ENCODE data around the gene TAX1BP1. TPM values are rescaled to one million over a fixed set of nuclear protein-coding genes. Genes with fewer than 3 reads are reported as not detected.

The TAX1BP1 gene
- polyA plus RNA-seq, 1 donor = 50.9 TPM

DNA sequence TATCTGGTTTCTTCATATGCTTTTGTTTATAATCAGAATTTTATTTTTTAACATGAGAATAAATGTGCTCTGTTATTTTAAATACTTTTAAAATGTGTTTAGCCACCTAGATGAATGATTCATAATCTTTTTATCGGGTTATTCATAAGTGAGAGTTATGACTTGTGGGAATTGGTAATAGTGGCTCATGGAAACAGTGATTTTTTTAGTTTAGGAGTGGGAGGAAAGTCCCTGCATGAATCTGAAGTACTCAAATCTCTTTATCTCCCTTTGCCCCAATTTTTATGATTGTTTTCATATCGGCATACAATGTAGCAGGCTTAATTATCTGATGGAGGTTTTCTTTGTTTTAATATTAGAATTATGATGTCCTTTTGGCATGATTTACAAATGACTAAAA is 42.9 kb downstream of the TAX1BP1 start:
- no peak for DNase-seq

GRCh38 chr7:27784399-27785053 is 44.6 kb downstream of the TAX1BP1 start:
- DNase-seq = no peak

GRCh38 chr7:27788437-27788836 is 48.5 kb downstream of the TAX1BP1 start:
- DNase-seq = no peak

DNA sequence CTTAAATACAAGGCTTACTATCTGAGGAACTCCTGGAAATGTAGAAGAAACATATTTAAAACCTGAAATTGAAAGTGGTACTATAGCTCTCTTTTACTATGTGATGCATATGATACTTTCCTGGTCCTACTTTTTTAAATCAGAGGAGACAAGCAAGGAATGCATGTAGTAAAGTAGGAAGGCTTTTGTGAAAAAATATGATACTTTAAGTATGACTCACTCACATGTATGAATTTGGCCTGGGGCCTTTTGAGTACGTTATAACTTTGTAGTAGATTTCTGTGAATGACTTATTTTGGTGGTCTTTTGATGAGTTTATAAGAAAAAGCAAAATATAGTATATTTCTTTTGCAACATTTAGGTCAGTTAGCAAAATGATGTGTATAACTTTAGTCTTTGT is 53.8 kb downstream of the TAX1BP1 start:
- DNase-seq = no peak

DNA sequence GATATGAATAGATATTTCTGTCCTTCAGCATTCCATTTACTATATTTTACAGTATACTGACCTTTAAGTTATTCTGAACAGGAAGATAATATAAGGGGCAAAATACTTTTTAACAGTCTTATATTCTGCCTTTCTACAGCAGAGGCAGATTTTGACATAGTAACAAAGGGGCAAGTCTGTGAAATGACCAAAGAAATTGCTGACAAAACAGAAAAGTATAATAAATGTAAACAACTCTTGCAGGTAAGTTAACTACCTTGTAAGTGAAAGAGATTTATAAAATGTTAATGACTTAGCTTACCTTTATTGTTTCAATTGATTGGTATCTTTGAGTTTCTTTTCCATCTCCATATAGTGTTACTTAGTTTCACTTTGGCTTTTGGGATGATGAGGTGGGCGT is 56.0 kb downstream of the TAX1BP1 start:
- DNase-seq = no peak

DNA sequence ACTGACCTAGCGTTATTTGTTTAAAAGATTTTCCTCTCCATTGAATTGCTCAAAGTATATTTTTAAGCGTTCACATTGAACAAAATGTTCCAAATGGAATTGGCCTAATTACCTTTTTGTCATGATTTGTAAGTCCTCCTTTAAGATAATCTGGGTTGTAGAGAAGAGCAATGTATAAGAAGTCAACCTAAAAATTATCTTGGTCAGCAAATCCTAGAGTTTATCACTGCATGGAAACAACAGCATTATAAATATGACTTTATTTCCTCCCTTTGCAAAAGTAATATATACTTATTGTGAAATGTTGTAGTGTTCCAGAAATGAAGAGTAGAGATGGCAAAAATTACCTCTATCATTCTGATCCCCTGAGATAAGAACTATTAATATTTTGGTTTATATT is 59.2 kb downstream of the TAX1BP1 start:
- no peak for DNase-seq

DNA sequence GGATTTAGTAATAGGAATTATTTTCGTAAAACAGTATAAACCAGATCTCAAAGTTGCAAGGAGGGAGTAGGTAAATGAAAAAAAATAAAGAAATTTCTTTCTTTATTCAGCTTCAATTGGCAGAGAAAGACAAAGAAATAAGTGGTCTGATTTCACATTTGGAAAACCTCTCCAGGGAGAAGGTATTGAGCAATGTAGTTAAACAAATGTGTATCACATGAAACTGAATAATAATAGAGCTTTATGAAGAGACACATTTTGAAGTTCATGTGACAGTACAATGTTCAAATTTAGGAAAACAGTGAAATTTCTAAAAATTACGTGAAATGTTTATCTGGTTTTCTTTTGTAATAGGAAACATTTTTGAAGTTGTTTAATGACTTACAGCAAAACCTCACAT is 63.0 kb downstream of the TAX1BP1 start:
- peak; percentile 25 for DNase-seq

GRCh38 chr7:27804139-27804538 is 64.2 kb downstream of the TAX1BP1 start:
- no peak for DNase-seq

DNA sequence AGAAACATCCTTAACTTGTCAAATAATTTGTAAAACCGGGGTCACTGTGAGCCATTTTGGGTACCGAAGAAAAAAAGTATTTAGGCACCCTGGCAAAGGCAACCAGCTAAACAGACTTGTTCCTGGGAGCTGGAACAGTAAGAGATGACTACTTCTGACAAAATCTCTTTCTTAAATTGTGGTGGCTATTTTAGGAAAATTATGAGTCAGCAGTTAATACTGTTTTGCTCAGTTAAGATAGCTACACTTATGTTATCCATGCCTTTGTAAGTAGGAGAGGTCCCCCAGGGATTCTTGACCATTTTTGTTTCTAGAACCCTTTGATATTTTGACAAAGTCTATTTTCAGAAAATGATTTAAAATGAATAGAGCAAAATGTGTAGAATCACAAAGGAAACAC is 68.7 kb downstream of the TAX1BP1 start:
- DNase-seq = no peak

GRCh38 chr7:27810186-27810585 is 70.2 kb downstream of the TAX1BP1 start:
- DNase-seq = no peak

GRCh38 chr7:27812706-27813105 is 72.7 kb downstream of the TAX1BP1 start:
- DNase-seq = no peak

- DNase-seq = no peak
Observed at GRCh38 chr7:27822245-27822644, 82.3 kb downstream of the TAX1BP1 start.

DNA sequence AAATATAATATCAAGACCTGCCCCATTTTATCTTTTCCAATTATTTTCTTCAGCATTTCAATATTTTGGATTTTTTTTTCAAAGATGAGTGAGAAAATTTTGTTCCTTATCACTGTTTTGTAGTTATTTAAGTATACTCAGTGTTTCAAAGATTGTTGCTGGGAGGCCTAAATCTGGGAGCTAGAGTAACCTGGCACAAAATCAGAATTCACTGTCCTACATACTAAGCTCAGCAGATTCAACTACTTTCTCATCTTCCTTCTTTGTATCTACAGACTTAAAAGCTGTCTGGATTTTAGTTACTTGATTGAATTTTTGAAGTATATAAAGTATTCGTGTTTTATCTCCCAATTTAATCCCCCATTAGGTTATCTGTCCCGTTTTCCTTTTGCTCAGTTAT is 85.9 kb downstream of the TAX1BP1 start:
- no peak for DNase-seq

- DNase-seq = no peak
Observed at GRCh38 chr7:27826357-27826756, 86.4 kb downstream of the TAX1BP1 start.

DNA sequence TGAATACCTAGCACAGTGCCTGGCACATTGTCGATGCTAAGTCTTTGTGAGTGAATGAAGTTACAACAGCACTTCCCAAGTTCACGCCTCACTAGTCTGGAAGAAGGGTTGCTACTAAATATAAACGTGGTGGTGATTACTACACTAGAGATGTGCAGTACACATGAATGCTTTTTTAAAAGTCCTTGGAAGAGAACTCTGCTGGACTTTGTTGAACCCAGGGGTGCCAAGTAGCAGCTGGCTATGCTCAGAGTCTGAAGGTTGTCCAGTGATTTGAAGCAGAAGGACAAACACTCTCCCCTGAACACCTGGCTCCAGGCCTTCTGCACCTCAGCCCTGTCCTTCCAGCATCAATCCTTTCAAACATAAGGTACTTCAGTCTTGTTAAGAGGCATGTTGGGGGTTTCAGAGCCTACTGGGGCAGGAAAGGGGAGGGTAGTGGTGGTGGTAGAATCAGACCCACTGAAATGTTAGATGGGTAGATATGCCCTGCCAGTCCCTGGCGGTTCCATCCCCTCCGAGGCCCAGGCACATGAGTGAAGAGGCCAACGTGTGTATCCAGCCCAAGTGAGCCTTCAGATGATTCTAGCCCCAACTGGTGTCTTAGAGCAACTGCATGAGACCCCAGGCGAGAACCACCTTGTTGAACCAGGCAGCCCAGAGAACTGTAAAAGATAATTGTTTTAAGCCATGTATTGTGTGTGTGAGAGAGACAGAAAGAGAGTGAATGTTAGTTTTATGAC is 94.4 kb downstream of the TAX1BP1 start:
- no peak for DNase-seq

DNA sequence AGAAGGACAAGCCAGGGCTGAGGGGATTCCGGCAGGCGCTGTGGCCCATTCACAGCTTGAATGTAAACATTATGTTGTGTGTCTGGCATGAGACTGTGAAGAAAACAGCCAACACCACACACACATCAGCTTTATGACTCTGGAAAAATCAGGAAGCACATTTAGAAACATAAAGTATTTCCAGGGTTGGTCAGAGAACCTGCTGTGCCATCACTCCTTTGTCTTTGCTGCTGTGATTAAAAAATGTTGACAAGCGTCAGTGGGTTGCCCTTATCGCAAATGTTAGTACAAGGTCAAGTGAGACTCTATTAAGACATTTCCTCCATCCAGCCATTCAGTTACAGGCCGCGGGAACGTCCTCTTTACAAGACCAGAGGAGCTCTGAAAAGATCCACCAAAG is 95.4 kb downstream of the TAX1BP1 start:
- no peak for DNase-seq

DNA sequence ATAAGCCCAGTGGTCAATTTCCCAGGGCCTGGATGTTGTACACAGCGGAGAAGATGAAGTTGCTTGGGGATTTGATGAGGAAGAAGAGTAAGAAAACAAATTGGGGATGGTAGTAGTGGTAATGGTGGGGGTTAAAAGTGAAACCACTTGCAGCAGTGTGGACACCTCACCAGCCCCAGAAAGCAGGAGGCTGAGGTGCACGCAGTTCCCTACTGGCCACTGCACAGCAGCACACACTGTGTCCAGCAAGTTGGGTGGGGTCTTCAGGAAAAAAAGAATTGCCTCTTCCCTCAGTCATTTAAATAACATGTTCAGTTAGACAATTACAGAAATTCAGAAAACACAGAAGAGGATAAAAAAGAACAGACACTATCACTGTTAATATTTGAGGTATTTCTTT is 96.6 kb downstream of the TAX1BP1 start:
- no peak for DNase-seq

- DNase-seq = no peak
Observed at GRCh38 chr7:27839099-27839498, 99.1 kb downstream of the TAX1BP1 start.

- no peak for DNase-seq
Observed at GRCh38 chr7:27840313-27840712, 100.4 kb downstream of the TAX1BP1 start.

- no peak for DNase-seq
Observed at GRCh38 chr7:27840760-27841364, 100.9 kb downstream of the TAX1BP1 start.

GRCh38 chr7:27842094-27842692 is 102.2 kb downstream of the TAX1BP1 start:
- no peak for DNase-seq

GRCh38 chr7:27842851-27843250 is 102.9 kb downstream of the TAX1BP1 start:
- DNase-seq = no peak

GRCh38 chr7:27843584-27844305 is 103.8 kb downstream of the TAX1BP1 start:
- DNase-seq = no peak

Measured in hindlimb muscle (tissue), 1 donor.